NCI-H526 treated with DMSO at 0.1 percent for 48 hours (cell line): ENCODE measurements around the gene STOML2.
A peak's percentile ranks its signal among the peaks of the same experiment; 100 is the strongest.

Experiments
- DNase-seq: peaks from one replicate; lab custom pipeline; 2025; lab: John Stamatoyannopoulos, UW

Gene STOML2

DNA sequence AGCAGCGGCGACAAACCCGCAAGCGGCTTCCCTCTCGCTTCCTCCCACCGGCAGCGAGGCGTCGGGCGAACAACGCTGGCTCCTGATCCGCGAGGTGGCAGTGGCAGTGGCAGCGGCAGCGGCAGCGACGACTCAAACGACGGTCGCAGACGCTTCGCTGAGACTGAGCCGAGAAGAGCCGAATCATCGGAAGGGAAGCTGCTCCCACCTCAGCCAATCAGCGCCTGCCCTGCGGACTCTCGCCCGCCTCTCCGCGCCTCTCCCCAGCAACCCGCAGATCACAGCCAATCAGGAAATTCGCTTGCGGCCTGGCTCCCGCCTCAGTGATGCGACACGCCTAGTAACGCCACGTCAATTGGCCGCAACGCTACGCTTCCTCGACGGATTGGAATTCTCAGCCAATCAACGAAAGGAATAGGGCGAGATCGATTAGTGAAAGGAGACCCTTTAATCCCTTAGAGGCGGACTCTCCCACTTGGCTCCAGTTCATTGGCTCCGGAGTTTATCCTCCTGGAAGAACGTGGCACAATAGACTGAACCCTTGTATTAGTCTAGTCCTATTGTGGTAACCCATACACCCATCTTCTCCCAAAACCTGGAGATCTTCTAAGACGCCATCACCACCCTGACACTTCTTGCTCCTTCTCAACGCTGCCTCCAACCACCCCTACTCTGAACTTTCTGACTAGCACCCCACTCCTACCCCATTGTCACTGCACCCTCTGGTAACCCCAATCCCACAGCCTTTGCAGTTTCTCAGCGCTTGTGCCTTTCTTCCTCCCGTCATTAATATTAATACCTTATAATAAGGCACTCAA, 30.3 kb downstream of the STOML2 start, which contains the start of gene VCP:
TSS of gene VCP (minus strand) at position 165 of the 818 bp plus-strand sequence. CDS start 272 bp downstream, outside the sequence.
- DNase-seq, result peak; percentile 97

DNA sequence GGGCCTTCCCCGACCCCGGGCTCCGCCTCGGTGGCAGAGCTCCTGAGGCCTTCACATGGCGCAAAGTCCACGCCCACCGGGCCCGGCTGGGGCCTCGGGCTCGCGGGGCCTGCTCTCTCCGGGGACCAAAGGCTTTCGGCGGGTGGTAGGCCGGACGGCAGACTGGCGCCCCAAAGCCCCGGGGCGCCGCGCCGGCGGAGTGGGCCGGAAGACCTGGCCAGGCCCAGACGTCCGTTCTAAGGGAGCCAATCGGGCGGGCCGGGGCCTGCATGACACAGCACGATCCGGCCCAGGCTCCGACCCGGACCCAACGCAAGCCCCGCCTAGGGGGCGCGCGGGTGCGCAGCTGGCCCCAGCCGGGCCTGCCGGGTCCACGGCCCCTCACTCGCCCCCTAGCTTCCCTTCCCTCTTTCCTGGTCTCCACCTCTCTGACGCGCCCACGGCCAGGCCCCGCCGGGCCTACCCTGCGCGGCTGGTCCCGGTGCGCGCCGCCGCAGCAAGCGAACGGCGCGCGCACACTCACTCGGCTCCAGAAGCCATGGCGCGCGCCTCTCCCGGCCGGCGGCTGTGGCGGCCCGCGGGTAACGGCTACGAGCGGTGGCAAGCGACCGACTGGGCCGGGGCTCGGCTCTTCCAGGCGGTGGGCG, 31.0 kb downstream of the STOML2 start:
- peak; percentile 74 for DNase-seq

DNA sequence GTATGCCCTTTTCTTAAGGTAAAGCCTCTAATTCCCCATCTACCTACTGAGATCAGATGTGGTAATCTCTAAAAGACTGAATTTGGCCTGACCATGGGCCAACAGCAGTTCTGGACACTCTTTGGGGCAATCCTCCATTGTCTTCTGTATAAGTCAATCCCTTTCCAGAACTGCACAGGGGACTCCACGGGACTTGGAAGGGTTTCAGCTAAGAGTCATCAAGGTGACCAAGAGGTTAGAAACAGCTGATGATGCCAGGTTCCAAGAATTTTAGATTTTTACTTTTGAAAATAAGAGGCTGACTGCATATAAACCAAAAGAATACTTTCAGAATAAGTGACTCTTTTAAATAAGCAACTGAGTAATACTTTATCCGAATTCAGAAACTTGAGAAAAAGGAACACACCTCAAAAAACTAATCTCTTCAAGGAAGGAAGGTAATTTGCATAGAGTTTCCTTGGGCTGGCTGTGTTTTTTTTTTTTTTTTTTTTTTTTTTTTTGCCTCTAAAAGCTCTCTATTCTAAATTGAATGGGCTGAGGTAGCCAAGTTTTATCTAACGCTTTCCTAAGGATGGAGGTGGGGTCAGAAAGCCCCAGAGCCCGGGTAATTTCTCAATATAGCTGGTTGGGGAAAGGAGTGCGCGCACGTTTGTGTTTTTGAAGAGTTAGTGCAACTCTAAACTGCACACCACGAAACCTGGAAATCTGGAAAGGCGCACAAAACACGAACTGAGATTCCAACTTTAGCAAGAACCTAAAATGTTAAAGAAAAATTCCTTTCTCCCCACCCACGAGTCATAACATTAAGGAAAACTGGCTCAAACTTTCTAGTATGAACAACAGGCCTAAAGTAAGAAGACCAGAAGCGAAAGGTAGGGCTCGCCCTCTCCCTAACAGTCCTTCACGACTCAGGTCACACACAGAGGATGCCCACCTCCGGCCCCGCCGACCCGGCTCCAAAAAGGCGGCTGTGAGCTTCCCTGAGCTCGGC, 31.8 kb downstream of the STOML2 start:
- no peak for DNase-seq

DNA sequence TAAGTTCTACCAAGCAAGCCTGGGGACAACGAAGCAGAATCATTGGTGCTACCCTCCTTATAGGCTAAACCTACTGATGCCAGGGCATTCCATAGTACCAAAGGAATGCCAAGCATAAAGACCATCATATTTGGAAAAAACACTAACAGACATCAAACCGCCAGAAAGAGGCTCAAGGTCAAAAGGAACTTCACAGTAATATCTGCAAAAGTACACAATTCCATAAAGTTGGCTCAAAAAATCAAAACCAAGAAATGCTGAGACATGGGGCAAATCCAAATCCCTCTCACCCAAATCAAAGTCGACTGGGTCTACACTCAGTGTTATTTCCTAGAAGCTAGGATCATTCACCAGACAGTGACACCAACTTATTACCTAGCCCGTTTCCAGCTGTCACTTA, 33.9 kb downstream of the STOML2 start:
- no peak for DNase-seq

DNA sequence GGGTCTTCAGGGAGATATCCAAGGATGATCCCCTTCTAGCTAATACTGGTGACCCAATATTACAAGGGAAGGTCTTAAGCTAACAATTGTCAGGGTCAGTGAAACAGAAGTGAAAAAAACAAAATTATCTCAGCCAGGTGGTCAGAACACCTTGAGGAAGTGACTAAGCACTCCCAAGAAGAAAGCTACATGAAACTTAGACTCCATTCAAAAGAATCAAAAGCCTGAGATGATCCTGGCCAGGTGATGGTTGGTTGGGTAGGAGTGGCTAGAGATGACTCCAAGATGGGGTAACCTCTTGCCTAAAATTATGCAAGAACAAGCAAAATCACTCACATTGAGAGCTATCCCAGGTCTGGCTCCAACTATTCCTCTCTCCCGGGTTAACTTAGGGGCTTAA, 35.9 kb downstream of the STOML2 start:
- no peak for DNase-seq

DNA sequence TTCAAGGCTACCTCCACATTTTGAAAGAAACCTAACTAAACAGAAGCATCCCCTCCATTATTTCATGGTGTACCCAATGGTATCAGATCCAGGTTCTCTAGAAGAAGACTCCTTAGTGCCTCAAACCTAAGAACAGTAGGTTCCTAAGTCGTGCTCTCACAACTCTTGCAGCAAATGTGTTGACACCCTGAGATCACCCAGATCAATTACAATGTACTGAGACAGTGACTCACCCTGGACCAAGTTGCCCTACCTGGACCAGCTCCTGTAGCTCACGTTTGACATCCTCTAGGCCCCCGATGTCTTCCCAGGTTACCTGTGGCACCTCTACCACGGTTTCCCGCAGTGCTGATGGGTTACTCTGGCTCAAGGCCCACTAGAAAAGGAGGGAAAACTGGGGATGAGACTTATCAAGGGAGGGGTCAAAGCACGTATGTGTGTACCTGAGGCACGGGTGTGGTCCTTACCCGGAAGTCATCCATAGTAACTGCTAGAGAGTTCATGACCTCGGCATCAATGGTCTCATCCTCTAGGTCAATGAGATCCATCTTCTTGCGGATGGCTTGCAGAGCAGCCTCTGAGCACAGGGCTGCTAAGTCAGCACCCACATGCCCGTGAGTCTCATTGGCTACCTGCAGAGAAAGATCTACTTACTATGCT, 42.3 kb downstream of the STOML2 start:
- DNase-seq, result no peak

DNA sequence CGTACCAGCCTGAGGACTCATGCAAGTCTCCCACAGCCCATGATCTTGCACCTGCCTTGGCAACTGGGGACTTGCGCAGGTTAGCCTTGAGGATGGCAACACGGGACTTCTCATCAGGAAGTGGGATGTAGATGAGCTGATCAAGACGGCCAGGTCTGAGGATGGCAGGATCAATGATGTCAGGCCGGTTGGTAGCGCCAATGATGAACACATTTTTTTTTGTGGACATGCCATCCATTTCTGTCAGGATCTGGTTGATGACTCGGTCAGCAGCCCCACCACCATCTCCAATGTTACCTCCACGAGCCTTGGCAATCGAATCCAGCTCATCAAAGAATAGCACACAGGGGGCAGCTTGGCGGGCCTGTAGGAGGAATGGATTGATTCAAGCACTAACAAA, 43.5 kb downstream of the STOML2 start:
- DNase-seq, result no peak

DNA sequence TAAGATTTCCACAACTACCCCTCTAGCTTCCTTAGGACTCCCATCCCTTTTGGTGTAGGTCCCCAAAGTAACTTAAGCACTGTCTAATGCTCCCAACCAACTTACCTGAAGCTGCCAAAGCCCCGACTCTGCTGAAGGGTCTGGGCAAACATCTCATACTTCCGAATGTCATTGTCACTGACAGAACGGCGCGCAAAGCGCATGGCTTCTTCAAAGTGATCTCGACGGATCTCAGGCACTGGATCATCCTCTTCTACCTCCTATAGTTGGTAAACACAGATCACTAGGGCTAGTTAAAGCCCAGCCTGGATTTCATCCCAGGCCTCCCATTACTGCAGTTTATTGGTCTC, 45.7 kb downstream of the STOML2 start:
- DNase-seq, result no peak

DNA sequence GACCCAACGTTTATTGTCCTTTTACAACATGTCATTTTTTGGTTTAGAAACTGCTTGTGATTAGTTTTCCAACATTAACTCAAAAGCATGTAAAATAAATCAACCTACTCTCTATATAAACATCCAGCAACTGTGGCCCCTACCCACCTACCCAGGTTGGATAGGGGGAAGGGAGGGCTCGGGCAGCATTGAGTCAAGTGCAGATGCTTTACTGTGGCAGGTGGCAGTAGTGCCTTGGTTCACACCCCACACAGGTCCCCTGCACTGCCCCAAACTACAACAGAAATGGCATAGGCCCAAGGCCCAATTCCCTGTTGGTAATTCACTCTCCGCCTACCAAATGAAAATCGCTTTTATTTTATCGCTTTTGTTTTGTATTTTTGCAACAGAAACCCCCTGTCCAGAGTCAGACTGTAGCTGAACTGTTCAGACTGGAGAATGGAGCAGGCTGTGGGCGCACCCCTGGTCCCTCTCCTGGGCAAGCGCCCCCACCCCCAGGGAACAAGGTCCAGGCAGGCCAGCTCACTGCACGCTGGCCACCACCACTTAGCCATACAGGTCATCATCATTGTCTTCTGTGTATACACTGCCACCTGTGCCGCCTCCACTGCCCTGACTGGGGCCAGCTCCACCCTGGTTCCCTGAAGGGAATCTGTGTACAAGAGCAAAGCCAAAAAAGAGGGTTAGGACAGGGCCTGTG, 46.2 kb downstream of the STOML2 start:
- DNase-seq, result no peak

DNA sequence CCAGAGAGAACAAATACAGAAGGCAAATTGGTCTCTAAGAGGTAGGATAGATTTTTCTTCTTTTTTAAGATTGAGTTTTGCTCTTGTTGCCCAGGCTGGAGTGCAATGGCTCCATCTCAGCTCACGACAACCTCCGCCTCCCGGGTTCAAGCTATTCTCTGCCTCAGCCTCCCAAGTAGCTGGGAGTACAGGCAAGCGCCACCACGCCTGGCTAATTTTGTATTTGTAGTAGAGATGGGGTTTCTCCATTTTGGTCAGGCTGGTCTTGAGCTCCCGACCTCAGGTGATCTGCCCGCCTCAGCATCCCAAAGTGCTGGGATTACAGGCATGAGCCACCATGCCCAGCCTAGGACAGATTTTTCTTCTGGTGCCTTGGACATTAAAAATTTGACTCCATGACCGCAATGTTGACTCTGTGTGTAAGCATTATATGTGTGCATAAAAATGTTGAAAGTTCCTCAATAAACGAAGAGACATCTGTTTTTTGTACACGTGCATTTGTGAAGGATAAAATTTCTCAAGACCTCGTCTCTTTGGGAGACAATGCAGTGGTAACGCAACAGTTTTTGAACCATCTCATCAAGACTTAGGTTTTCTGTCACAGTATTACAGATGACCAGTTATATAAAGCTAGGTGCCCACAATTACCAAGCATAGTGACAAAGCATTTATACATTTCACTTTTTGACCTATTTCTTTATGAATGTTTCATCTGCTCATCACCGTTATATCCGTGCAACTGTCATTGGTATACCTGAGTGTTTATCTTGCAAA, 47.9 kb downstream of the STOML2 start:
- DNase-seq, result no peak

DNA sequence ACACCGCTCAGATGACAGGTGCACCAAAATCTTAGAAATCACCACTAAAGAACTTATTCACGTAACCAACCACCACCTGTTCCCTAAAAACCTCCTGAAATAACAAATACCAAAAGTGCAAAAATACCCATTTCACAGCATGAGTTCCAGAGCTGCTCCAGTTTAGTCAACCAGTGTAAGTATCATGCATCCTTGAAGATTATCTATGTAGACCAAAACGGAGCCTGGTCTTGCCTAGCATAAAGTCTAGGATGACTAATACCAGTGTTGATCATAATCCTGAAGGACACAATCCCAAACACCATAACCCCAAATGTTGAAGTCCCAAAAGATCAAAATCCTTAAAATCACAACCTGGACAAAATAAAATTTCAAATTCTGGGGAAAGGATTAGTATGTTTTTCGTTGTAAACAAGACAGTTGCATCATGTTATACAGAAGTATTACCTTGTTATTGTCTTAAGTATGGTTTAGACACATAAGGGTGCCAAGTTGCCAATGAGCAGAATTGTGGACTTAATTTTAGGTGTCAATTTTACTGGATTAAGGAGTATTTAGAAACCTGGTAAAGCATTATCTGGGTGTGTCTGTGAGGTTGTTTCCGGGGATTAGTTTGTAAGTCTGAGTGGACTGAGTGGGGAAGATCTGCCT, 48.6 kb downstream of the STOML2 start:
- DNase-seq, result no peak

DNA sequence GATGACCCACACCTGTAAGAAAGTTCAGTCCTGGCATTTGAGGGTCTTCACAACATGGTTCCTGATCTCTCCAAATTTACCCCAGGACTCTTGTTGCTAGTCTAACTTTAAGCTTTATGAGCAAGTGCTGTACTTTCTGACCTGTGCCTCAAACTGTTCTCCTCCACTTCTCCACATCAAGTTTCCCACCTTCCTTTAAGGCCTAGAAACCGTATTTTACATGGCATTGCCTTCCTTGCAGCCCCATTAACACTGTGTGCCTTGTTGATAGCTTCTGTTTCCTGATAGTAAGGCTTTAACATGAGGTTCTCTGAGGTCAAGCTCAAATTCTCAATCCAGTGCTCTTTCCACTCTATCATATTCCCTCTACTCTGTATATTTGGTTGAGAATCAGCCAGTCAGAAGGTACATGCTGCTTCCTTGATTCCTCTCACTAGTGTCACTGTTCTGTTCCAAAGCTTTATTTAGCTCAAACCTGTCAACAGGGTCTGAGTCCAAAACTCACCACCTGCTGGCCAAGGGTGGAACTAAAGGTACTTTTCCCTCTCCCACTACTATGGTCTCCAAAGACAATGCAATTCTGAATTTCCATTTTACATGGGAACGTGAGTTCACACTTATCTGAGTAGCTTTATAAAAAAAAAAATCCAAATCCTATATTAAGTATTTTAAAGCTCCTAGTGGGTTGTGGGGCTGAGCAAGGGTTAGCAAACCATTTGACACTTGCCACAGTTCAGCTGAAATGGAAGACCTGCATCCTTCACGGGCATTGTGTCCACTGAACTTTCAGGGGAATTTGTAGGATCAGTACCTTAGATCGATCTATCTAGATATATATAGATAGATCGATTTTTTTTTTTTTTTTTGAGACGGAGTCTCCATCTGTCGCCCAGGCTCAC, 51.6 kb downstream of the STOML2 start:
- no peak for DNase-seq
